K562 (cell line): ENCODE data around the gene GFI1B. TPM values are rescaled to one million over a fixed set of nuclear protein-coding genes. Genes with fewer than 3 reads are reported as not detected.

Experiments
- CBFA2T3 ChIP-seq: fragments of 450-650 bp; IDR thresholded peaks from 2 replicates; pipeline ENCODE4 v1.6.1; 2017
- DNMT1 ChIP-seq: fragments of 450-650 bp; IDR thresholded peaks from 2 replicates; pipeline ENCODE4 v1.6.1; 2016; ENCODE audit warnings: antibody characterized with exemption, mild to moderate bottlenecking
- FOXK2 ChIP-seq, 2 experiments: fragments of 450-650 bp; IDR thresholded peaks in 1 of 2; conservative IDR thresholded peaks in 1 of 2; 2 replicates each; pipeline ENCODE4 v1.6.1; 2016; ENCODE audit warnings: low read depth in 2 of 2, mild to moderate bottlenecking in 1 of 2
- KDM5B ChIP-seq: fragments of 200-600 bp; sonication (generic); IDR thresholded peaks from 2 replicates; pipeline ENCODE4 v1.6.1; 2012; ENCODE audit warnings: low read depth, mild to moderate bottlenecking, moderate library complexity, low read length, control low read depth, inconsistent platforms; ENCODE audit not compliant: insufficient replicate concordance
- KLF10 ChIP-seq: fragments of 250-450 bp; sonication (Bioruptor Pico); IDR thresholded peaks from 2 replicates; pipeline ENCODE4 v1.6.1; 2021; ENCODE audit warnings: matching md5 sums
- MXI1 ChIP-seq: IDR thresholded peaks from 2 replicates; pipeline ENCODE4 v1.6.1; 2011; ENCODE audit warnings: low read depth, mild to moderate bottlenecking, improper control_type of control experiment, low read length
- RBBP5 ChIP-seq: fragments of 200-600 bp; sonication (generic); IDR thresholded peaks from 2 replicates; pipeline ENCODE4 v1.6.1; 2012; ENCODE audit warnings: borderline replicate concordance, mild to moderate bottlenecking, low read length, control low read depth, inconsistent platforms; ENCODE audit not compliant: insufficient read depth, poor library complexity, severe bottlenecking
- RBM34 ChIP-seq: fragments of 200-400 bp; formaldehyde crosslinking; IDR thresholded peaks from 2 replicates; pipeline ENCODE4 v1.6.1; 2018; ENCODE audit warnings: low read length, borderline replicate concordance; ENCODE audit not compliant: insufficient read depth
- SIRT6 ChIP-seq: IDR thresholded peaks from one replicate; pipeline ENCODE4 v1.6.1; 2012; ENCODE audit warnings: low read depth, mild to moderate bottlenecking, control low read depth, inconsistent platforms, low read length, moderate library complexity
- SMAD1 ChIP-seq: fragments of 150-350 bp; IDR thresholded peaks from 2 replicates; pipeline ENCODE4 v1.6.1; 2014; ENCODE audit warnings: low read length, low read depth; ENCODE audit not compliant: partially characterized antibody
- STAT5B ChIP-seq: fragments of 250-450 bp; sonication (Bioruptor Pico); IDR thresholded peaks from 2 replicates; pipeline ENCODE4 v1.8.0; 2021; ENCODE audit warnings: mild to moderate bottlenecking, inconsistent platforms
- U2AF1 ChIP-seq: fragments of 200-400 bp; formaldehyde crosslinking; optimal IDR thresholded peaks from 2 replicates; pipeline ENCODE3; 2017; ENCODE audit warnings: mild to moderate bottlenecking, low read depth, low read length, moderate library complexity
- ZNF146 ChIP-seq: IDR thresholded peaks from one replicate; pipeline ENCODE4 v1.6.1; 2018; ENCODE audit warnings: missing compliant biosample characterization; ENCODE audit not compliant: unreplicated experiment
- ZNF282 ChIP-seq: sonication (generic); formaldehyde crosslinking; IDR thresholded peaks from 2 replicates; pipeline ENCODE4 v1.8.1; 2023; ENCODE audit warnings: missing genetic modification reagents
- ZNF57 ChIP-seq: fragments of 450-650 bp; formaldehyde crosslinking; IDR thresholded peaks from 2 replicates; pipeline ENCODE4 v1.4.0; 2020; ENCODE audit warnings: mild to moderate bottlenecking, moderate library complexity
- ZSCAN32 ChIP-seq: fragments of 450-650 bp; formaldehyde crosslinking; IDR thresholded peaks from 2 replicates; pipeline ENCODE4 v1.4.0; 2020; ENCODE audit warnings: mild to moderate bottlenecking, moderate library complexity
- polyA plus RNA-seq, 8 experiments: library from polyadenylated mRNA; depleted of rRNA in 4 of 8; stranded (reverse) in 5 of 8; unstranded in 3 of 8; fragments of >200 nt; fragmentation: Nextera tagmentation in 2 of 8; fragmentation: Illumina TruSeq in 1 of 8; extraction: Ambion mirVana in 2 of 8; extraction: Trizol in 1 of 8; gene quantifications; 2 replicates each; pipeline versions ENCODE4 v1.2.1 to v1.2.3, GENCODE V29; 2011 to 2014; ENCODE audit warnings: inconsistent platforms in 1 of 8, missing spikeins in 1 of 8
- total RNA-seq, 7 experiments: library from RNA; depleted of rRNA in 6 of 7; stranded (reverse); fragments of >200 nt in 6 of 7; fragmentation: Illumina TruSeq in 2 of 7; extraction: Trizol in 2 of 7; gene quantifications; 2 replicates each; pipeline versions ENCODE4 v1.2.1 to v1.2.3, GENCODE V29; 2011 to 2021; ENCODE audit warnings: low replicate concordance in 1 of 7
- TF ChIP-seq, protein P1 (sequence below): fragments of 450-650 bp; IDR thresholded peaks from 2 replicates; pipeline ENCODE4 v1.6.1; 2016; ENCODE audit warnings: mild to moderate bottlenecking
- TF ChIP-seq, protein P2 (sequence below): fragments of 450-650 bp; formaldehyde crosslinking; IDR thresholded peaks from 2 replicates; pipeline ENCODE4 v1.4.0; 2022; ENCODE audit warnings: missing genetic modification characterization
- TF ChIP-seq, protein P3 (sequence below): fragments of 450-650 bp; formaldehyde crosslinking; conservative IDR thresholded peaks from 2 replicates; pipeline ENCODE4 v1.4.0; 2022; ENCODE audit warnings: mild to moderate bottlenecking, missing genetic modification characterization
- TF ChIP-seq, protein P4 (sequence below): fragments of 250-450 bp; sonication (Bioruptor Pico); IDR thresholded peaks from 2 replicates; pipeline ENCODE4 v1.8.0; 2022; ENCODE audit warnings: moderate library complexity, mild to moderate bottlenecking, inconsistent platforms
- TF ChIP-seq, protein P5 (sequence below): fragments of 450-650 bp; IDR thresholded peaks from 2 replicates; pipeline ENCODE4 v1.7.0; 2016; ENCODE audit warnings: borderline replicate concordance

Gene GFI1B
- total and polyA plus RNA-seq, 9 of the 15 experiments (the other 6 are each of a cell fraction or from before 2014, with no cell fraction given) = 8.0 to 75.7 (median 34.5) TPM

DNA sequence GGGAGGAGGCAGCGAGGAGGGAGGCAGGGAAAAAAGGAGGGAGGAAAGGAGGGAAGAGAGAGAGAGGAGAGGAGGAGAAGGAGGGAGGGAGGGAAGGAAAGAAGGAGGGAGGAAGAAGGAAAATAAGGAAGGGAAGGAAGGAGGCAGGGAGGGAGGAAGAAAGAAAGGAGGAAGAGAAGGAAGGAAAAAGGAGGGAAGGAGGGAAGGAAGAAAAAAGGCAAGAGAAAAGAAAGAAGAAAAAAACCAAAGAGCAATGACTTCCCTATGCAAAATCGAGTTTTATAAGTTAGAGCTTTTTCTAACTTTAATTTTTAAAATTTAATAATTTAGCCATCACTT, 413 bp upstream of the GFI1B start (continued):
- TF ChIP-seq, protein P1, sequence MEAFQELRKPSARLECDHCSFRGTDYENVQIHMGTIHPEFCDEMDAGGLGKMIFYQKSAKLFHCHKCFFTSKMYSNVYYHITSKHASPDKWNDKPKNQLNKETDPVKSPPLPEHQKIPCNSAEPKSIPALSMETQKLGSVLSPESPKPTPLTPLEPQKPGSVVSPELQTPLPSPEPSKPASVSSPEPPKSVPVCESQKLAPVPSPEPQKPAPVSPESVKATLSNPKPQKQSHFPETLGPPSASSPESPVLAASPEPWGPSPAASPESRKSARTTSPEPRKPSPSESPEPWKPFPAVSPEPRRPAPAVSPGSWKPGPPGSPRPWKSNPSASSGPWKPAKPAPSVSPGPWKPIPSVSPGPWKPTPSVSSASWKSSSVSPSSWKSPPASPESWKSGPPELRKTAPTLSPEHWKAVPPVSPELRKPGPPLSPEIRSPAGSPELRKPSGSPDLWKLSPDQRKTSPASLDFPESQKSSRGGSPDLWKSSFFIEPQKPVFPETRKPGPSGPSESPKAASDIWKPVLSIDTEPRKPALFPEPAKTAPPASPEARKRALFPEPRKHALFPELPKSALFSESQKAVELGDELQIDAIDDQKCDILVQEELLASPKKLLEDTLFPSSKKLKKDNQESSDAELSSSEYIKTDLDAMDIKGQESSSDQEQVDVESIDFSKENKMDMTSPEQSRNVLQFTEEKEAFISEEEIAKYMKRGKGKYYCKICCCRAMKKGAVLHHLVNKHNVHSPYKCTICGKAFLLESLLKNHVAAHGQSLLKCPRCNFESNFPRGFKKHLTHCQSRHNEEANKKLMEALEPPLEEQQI = no peak
- TF ChIP-seq, protein P2, sequence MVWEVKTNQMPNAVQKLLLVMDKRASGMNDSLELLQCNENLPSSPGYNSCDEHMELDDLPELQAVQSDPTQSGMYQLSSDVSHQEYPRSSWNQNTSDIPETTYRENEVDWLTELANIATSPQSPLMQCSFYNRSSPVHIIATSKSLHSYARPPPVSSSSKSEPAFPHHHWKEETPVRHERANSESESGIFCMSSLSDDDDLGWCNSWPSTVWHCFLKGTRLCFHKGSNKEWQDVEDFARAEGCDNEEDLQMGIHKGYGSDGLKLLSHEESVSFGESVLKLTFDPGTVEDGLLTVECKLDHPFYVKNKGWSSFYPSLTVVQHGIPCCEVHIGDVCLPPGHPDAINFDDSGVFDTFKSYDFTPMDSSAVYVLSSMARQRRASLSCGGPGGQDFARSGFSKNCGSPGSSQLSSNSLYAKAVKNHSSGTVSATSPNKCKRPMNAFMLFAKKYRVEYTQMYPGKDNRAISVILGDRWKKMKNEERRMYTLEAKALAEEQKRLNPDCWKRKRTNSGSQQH (CRISPR knock-in tag) = peak; percentile 52; the same call in 1 of the 2 replicates
- no peak for TF ChIP-seq SMAD1
- TF ChIP-seq ZNF146 = no peak
- no peak for TF ChIP-seq RBM34
- no peak for TF ChIP-seq STAT5B (CRISPR knock-in tag)
- no peak for TF ChIP-seq KDM5B
- TF ChIP-seq, protein P3, sequence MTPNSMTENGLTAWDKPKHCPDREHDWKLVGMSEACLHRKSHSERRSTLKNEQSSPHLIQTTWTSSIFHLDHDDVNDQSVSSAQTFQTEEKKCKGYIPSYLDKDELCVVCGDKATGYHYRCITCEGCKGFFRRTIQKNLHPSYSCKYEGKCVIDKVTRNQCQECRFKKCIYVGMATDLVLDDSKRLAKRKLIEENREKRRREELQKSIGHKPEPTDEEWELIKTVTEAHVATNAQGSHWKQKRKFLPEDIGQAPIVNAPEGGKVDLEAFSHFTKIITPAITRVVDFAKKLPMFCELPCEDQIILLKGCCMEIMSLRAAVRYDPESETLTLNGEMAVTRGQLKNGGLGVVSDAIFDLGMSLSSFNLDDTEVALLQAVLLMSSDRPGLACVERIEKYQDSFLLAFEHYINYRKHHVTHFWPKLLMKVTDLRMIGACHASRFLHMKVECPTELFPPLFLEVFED = peak; percentile 52; the same call in 1 of the 2 replicates
- peak in 1 of 2 experiments; percentile 45; a peak in 1 of 4 replicates for TF ChIP-seq FOXK2 (conservative IDR thresholded peaks at IDR 0.05 in 1 of 2, IDR thresholded peaks at IDR 0.05 in 1 of 2; ENCODE audit: low read depth in 2 of 2)
- TF ChIP-seq SIRT6 = no peak
- TF ChIP-seq U2AF1 = no peak
- TF ChIP-seq, protein P4, sequence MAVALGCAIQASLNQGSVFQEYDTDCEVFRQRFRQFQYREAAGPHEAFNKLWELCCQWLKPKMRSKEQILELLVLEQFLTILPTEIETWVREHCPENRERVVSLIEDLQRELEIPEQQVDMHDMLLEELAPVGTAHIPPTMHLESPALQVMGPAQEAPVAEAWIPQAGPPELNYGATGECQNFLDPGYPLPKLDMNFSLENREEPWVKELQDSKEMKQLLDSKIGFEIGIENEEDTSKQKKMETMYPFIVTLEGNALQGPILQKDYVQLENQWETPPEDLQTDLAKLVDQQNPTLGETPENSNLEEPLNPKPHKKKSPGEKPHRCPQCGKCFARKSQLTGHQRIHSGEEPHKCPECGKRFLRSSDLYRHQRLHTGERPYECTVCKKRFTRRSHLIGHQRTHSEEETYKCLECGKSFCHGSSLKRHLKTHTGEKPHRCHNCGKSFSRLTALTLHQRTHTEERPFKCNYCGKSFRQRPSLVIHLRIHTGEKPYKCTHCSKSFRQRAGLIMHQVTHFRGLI (CRISPR knock-in tag) = no peak
- TF ChIP-seq MXI1 = no peak
- TF ChIP-seq, protein P5, sequence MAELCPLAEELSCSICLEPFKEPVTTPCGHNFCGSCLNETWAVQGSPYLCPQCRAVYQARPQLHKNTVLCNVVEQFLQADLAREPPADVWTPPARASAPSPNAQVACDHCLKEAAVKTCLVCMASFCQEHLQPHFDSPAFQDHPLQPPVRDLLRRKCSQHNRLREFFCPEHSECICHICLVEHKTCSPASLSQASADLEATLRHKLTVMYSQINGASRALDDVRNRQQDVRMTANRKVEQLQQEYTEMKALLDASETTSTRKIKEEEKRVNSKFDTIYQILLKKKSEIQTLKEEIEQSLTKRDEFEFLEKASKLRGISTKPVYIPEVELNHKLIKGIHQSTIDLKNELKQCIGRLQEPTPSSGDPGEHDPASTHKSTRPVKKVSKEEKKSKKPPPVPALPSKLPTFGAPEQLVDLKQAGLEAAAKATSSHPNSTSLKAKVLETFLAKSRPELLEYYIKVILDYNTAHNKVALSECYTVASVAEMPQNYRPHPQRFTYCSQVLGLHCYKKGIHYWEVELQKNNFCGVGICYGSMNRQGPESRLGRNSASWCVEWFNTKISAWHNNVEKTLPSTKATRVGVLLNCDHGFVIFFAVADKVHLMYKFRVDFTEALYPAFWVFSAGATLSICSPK = peak; percentile 95; the same call in 1 of the 2 replicates
- TF ChIP-seq KLF10 = no peak
- no peak for TF ChIP-seq ZNF57 (CRISPR knock-in tag)
- no peak for TF ChIP-seq ZNF282 (CRISPR knock-in tag)
- no peak for TF ChIP-seq ZSCAN32 (CRISPR knock-in tag)
- no peak for TF ChIP-seq RBBP5
- TF ChIP-seq DNMT1 = 0 out of 2 replicates have a peak, but pooled peaks have one; percentile 67
- no peak for TF ChIP-seq CBFA2T3
